Left forelimb (tissue), 1 donor: Measurements from ENCODE around the gene PTPRU.
"Not testable (repeated sequence)": the region's sequence is repeated elsewhere in the genome, so short reads cannot be mapped to it uniquely, and the experiment has no call there.

ENCODE experiments used
- DNase-seq: peaks from one replicate; pipeline ENCODE4 v3.0.0-alpha.2; 2018; ENCODE audit warnings: low spot score

The PTPRU gene

DNA sequence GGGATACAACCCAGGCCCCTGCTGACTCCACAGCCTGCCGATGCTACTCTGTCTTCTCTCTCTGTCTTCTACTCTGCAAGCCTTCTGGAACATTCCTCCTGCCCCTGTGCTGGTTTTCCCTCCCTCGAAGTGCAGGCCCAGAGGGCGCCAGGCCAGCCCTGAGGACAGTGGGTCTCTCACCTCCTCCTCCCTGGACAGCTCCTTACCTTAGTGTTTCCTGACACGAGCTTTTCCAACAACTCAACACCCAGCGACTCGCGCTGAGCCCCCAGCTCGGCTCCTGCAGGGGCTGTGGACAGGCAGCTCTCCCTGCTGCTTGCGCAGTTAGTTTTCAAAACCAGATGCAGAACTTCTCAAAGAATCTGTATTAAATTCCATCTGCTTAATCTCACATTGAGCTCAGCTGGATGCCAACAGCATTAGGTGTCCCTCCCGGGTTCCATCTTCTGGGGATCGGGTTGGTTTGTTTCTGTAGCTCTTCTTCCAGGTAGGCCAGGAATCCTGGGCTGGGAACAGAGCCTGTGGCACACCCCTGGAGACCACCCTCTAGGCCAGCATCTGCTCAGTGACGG, 54.2 kb downstream of the PTPRU start:
- no peak for DNase-seq

DNA sequence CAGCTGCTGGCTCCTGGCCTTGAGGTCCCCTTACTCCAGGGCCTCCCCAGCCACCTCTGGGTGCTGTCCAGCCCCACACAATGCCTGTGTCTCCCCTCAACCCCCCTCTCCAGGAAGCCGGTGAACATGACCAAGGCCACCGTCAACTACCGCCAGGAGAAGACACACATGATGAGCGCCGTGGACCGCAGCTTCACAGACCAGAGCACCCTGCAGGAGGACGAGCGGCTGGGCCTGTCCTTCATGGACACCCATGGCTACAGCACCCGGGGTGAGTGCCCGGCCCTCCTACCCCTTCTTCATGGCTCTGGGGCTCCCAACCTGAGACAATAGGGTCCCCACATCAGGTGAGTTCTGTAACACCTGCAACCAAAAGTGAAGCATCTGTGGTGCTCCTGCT, 55.4 kb downstream of the PTPRU start:
- no peak for DNase-seq

DNA sequence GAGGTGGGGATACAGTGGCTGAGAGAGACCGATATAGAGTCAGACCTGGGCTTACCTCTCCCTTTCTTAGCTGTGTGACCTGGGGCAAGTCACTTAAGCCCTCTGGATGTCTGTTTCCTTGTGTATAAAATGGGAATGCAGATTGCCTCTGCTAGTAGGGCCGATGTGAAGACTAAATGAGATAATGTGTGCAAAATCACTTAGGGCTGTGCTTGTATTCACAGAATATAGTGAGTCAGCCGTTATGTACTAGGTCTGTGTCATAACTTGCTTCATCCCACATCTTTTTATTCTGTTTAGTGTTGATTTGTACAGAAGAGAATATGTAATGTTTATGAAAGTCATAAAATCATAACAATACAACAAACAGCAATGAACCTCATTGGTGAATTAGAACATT, 56.0 kb downstream of the PTPRU start:
- no peak for DNase-seq

DNA sequence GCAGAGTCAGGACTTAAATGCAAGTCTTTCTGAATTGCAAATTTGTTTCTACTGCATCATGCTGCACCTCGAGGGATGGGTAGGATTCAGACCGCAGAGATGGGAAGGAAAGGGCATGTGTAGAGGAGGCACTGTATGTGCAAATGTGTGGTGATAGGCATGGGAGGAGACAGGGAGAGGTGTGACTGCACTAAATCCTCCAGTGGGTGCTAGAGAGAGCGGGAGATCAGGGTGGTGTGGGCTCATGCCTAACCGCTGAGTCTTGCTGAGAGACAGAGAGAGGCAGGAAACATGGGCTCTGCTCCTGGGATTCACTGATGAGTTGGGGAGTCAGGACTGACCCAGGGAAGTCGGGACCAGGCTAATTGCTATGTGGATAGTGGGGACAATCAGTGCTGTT, 61.1 kb downstream of the PTPRU start:
- no peak for DNase-seq

DNA sequence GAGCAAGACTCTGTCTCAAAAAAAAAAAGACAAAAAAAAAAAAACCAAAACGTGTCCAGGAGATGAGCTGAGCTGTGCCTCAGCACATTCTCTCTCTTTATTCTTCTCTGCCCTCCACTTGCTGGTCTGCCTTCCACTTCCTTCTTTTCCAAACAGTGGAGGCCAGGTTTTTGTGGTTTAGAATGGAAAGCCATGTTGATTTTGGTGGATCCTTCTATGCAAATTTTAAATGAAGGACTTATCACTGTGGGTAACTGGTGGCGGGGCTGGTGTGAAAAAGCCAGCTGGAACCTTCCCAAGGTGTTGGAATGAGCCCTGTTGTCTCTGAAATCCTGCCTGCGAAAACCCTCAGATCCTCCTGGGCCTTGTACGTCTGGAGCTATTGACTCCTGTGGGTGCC, 61.9 kb downstream of the PTPRU start:
- DNase-seq, result no peak

DNA sequence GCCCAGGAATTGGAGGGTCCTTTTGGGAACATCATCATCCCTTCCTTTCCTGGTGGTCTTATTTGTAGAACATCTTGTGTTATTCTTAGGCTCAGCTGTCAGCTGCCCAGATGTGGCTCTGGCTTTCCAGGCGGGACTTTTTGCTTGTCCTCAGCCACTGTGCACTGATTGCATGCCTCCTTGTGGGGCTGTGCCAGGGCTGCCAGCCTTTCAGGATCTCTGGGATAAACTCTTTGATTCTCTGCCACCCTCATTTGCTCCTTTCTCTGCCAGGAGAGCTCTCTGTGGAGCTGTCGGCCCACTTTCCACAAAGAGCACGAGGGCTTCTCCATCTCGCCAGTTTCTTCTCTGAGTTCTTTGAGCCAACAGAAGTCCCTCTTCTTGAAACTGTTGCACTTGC, 63.1 kb downstream of the PTPRU start:
- no peak for DNase-seq

DNA sequence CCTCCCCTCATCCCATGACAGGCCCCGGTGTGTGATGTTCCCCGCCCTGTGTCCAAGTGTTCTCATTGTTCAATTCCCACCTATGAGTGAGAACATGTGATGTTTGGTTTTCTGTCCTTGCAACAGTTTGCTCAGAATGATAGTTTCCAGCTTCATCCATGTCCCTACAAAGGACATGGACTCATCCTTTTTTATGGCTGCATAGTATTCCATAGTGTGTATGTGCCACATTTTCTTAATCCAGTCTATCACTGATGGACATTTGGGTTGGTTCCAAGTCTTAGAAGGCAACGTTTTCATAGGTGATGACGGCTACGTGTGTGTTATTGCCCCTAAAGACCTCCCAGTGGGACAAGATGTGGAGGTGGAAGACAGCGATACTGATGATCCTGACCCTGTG, 65.4 kb downstream of the PTPRU start:
- not testable (repeated sequence) for DNase-seq

DNA sequence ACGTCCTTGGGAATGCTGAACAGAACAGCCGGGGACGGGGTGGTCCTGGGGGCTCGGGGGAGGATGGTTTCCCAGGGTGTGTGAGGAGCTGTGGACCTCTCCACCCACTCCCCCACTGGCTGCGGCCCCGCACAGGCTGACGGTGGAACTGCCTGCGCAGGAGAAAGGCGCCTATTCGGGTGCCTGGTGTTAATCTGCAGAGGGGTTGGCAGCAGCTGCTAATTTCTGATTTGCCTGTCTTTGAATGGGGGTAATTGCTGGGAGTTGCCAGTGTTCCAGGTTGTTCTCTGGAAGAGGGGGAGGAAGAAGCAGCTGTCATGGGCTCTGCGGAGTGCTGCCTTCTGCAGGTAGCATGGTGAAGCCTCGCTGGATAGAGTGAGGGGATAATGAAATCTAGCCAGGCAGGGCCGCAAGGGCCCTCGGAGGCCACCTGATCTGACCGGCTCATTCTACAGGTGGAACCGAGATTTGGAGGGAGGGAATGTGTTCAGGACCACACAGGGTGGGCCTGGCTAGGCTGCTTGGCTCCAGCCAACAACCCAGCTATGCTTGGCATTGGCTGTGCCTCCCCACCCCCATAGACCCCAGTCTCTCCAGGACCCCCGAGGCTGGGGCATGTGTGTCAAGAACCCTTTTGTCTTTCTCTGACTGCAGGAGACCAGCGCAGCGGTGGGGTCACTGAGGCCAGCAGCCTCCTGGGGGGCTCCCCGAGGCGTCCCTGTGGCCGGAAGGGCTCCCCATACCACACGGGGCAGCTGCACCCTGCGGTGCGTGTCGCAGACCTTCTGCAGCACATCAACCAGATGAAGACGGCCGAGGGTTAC, 67.1 kb downstream of the PTPRU start:
- DNase-seq, result no peak

DNA sequence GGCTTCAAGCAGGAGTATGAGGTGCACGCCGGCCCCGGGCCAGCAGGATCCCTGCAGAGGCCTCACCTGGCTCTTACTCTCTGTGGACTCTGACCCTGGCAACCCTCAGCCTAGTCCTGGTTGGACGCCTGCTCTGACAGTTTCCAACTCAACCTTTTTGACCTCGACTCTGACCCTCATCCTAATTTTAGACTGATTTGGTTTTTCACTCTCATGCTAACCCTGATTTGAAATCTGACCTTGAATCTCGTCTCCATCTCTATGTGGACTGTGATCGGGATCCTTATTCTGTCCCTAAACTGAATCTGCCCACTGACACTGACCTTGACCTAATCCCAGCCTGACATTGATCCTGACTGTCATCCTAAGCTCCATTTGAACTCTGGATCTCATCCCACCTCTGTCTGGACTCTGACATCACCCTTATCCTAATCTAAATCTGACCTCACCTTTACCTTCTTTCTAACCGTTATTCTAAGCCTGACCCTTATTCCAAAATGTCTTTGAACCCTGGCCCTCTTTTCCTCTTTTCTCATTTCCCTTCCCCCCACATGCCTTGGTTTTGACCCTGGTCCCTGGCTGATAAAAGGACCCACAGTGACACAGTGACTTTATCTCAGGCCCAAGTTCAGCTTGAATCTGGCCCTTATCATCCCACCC, 67.8 kb downstream of the PTPRU start:
- DNase-seq, result no peak

DNA sequence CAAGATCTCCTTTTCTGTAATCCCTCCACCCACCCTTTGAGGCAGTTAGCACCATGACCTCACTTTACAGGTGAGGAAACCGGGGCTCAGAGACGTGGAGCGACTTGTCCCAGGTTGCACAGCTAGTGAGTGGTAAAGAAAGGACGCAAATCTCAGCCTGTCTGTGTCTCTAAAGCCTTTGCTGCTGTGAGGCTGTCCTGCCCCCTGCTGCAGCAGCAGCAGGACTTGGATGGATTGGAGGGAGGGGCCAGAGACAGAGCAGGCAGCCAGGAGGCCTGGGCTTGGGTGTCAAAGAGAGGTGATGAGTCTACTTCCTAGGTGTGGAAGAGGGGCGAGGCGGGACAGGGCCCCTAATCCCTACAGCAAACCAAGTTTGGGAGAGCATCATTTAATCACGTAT, 69.6 kb downstream of the PTPRU start:
- no peak for DNase-seq

DNA sequence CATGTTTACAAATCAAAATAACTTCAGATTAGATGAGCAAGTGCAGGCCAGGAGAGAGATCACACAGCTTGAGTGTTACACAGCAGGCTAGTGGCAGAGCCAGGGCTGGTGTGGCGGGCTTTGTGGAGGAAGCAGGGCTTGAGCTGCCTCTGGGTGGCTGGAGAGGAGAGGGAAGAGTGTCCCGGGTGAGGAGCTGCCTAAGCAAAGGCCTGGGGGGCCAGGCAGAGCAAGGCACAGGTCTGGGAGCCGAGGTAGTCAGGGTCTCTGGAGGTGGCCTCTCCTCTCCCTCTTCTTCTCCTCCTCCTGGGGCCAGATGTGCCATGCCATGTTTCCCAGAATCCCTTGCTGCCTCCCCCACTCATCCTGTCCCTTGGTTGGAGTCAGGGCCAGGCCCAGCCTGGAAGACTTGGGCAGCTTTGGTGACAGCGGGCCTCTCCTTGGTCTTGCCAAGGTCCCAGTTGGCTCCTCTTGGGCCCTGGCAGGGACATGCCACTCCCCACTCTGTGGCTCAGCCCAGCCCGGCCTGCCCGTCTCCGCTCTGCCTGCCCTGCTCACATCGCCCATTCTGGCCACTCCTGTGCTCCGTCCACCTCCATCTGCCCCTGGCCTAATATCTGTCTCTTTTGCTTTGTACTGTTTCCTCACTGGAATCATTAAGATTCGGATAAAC, 70.3 kb downstream of the PTPRU start:
- DNase-seq, result no peak

DNA sequence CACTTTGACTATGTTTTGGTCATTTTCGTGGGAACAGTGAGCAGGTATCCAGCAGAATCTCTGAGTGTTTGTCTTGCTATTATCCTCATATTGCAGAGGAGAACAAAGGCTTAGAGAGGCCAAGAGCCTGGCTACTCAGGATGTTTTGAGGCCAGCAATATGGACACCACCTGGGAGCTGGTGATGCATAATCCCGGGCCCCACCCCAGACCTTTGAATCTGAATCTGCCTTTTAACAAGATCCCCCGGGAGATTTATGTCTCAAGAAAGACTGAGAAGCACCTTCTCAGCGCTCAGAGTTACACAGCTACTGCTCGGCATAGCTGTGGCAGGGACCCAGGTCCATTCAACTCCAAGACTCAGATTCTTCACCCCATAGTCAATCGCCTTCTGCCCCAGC, 72.8 kb downstream of the PTPRU start:
- DNase-seq, result no peak

DNA sequence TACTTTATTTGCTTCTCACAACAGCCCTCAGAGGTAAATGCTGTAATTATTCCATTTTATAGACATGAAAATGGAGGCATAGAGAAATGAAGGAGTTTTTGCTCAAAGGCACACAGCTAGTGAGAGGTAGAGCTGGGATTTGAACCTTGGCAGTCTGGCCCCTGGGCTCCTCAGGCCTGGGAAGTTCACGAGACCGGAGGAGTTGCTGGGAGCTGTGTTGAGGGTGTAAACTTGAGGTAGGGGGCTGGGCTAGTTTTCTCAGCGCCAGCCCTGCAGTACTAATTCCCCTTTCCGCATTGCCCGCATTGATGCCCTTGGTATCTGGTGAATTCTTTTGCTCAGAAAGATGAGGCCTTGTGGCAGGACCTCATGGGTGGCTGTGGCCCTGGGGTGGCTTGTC, 73.3 kb downstream of the PTPRU start:
- no peak for DNase-seq

DNA sequence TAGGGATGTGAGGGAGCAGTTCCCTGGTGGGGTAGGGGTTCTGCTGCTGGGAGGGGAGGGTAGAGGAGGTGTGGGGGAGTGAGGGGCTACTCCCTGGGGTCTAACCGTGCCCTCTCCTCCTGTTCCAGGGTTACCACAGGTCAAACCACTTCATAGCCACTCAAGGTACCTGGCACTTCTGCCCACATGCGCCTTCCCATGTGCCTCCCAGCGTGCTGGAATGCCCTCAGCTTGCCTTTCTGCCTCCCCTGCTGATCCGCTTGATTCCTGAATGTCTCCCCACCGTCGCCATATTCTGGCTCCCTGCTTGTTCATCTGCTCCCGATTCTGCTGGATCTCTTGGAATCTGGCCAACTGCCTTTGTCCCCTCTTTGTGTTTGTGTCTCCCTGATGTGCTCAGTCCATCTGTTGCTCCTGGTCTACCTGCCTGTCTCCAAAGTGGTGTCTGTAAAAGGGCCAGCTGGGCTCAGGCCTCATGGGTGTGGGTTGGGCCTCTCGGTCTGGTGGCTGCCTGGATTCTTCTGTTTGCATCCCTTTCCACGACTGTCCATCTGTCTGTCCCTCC, 74.4 kb downstream of the PTPRU start:
- no peak for DNase-seq

DNA sequence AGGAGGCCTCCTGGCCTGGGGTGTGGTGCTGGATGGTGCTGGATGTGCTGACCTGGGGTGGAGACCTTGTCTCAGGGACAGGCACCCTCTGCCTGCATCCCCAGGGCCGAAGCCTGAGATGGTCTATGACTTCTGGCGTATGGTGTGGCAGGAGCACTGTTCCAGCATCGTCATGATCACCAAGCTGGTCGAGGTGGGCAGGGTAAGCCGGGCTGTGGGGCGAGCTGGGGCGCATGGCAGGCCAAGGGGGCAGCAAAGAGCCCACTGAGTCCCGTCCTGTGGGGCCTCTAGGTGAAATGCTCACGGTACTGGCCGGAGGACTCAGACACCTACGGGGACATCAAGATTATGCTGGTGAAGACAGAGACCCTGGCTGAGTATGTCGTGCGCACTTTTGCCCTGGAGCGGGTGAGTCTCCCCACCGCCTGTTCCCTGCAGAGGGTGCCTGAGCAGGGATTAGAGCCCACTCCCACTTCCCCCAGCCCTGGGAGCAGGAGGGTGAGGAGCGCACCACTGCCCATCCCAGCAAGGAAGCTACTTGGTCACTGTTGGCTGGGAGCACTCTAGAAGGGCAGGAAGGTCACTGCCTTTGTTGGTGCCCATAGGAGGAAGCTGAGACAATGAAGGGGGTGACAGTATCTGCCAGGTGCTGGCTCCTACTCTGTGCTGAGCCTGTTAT, 75.2 kb downstream of the PTPRU start:
- no peak for DNase-seq

DNA sequence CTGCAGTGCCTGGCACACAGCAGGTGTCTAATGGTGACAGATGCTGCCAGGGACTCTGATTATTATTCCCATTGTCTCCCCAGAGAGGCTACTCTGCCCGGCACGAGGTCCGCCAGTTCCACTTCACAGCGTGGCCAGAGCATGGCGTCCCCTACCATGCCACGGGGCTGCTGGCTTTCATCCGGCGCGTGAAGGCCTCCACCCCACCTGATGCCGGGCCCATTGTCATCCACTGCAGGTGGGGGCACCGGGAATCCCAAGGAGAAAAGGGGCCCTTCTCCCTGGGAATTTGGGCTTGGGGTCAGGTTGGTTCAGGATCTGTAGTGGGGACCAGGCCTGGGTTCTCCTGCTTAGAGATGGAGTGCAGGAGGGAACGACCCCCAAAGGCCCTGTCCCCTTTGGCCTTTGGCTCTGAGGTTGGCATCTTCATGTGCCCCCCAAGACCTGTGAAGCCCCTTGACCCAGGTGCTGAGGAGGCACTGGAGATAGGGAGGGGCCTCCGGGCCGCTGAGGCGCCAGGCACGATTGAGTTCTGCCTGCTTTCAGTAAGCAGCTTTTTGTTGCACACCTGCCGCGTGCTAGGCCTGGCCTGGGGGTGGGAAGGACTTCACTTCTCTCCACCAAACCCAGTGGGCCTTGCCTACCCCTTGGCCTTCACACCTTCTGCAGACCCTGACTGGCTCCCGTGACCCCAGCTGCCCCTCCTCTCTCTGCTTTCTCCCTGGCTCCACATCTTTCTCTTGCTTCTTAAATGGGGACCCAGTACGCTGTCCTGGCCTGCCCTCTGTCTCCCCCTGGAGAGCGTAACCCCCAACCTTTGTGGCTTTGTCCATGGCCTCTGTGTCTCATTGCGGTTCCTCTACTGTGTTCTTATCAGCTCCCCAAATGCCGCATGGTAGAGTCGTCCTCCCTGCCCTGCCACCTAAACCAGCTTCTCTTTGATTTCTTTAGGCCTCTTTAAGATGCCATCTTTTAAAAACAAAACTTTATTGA, 76.4 kb downstream of the PTPRU start:
- DNase-seq, result no peak

DNA sequence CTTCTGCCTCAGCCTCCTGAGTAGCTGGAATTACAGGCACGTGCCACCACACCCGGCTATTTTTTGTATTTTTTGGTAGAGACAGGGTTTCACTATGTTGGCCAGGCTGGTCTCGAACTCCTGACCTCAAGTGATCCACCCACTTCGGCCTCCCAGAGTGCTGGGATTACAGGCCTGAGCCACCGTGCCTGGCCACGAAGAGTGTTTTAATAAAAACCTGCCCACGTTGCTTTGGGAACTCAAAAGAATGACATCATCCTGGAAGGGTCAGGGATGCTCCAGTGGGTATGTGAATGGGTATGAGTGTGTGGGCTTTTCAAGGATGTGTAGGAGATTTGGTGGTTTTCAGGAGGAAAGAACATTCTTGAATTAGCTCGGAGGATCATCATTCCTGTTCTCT, 78.4 kb downstream of the PTPRU start:
- not testable (repeated sequence) for DNase-seq

DNA sequence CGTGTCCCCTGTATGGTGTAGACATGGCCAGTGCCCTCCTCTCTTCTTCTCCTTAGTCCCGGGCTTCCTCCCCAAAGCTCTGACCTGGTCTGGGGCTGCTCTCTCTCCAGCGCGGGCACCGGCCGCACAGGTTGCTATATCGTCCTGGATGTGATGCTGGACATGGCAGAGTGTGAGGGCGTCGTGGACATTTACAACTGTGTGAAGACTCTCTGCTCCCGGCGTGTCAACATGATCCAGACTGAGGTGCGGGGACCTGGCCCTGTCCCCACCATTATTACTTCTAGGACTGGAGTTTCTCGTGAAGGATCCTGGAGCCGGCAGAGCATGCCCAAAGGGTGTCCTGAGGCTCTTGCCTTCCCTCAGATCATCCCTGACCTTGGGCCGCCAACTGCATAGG, 78.9 kb downstream of the PTPRU start:
- DNase-seq, result no peak

DNA sequence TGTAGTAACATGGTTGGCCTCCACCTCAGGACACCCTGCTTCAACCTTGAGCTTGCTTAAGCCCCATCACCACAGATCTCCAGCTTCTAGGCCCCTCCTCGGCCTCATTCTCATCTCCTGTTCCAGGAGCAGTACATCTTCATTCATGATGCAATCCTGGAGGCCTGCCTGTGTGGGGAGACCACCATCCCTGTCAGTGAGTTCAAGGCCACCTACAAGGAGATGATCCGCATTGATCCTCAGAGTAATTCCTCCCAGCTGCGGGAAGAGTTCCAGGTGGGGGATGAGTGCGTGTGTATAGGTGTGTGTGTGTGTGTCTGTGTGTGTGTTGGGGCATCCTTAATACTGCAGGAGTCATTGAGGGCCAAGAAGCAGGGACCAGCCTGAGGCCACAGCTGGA, 79.6 kb downstream of the PTPRU start:
- DNase-seq, result no peak

DNA sequence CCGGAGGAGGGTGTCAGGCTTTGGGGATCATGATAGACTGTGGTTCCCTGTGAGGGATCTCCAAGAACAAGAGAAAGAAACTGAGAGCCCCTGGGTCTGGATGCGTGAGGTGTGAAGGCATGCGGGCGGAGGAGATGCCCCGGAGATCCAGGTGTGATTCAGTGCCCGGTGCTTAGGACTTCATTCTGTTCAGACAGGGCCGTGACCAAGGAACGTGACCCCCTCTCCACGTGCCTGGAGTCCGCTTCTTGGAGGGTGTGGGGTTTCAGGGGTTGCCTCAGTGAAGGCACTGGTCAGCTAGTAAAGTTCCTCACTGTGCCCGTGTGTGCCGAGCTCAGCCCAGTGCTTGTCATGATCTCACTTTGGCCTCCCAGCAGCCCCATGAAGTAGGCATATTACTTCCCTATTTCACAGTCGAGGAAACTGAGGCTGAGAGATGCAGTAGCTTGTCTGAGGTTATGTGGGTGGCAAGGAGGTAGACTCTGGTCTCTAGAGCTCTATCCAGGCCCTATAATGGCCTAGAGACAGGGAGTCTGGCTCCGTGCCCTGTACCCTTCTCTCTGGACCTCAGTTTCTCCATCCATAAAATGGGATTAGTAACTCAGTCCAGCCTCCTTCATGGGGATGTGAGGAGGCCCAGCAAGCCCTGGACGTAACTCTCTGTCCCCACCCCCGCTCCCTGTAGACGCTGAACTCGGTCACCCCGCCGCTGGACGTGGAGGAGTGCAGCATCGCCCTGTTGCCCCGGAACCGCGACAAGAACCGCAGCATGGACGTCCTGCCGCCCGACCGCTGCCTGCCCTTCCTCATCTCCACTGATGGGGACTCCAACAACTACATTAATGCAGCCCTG, 81.0 kb downstream of the PTPRU start:
- no peak for DNase-seq
